ENCODE results near the gene IFT52.

GRCh38 chr20:43576108-43576507 is 14.6 kb upstream of the IFT52 start:
- TF ChIP-seq CTCF (IDR thresholded peaks at IDR 0.05): no peak
- TF ChIP-seq EP300 (IDR thresholded peaks at IDR 0.05; ENCODE audit: low read depth): no peak
- TF ChIP-seq POLR2AphosphoS5 (IDR thresholded peaks at IDR 0.05): no peak
